Measurements from ENCODE around the gene BCL2L11. TPM values are rescaled to one million over a fixed set of nuclear protein-coding genes. Genes with fewer than 3 reads are reported as not detected.

The BCL2L11 gene
- total and polyA plus RNA-seq, 9 of the 15 experiments (the other 6 are each of a cell fraction or from before 2014, with no cell fraction given) = 2.2 to 18.8 (median 5.0) TPM

DNA sequence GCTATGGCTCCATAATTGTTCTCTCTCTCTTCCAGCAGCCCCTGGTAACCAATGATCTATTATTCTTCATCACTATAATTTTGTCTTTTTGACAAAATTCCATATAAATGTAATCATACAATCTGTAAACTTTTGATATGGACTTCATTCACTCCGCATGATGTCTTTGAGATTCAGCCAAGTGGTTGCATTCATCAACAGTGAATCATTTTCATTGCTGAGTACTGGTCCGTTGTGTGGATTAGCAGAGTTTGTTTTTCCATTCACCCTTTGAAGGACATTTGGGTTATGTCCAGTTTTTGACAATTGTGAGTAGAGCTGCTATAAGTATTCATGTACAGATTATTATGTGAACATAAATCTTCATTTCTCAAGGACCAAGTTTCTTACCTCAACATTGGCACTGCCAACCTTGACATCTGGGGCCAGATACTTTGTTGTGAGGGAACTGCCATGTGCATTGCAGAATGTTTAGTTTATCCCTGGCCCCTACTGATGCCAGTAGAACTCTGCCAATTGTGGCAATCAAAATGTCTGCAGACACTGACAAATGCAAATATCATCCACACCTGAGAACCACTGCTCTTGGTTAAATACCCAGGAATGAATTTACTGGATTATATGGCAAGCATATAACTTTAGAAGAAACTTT is 48.4 kb upstream of the BCL2L11 start:
- Histone ChIP-seq H3K79me2 (ENCODE audit: control insufficient read depth, insufficient read depth, low read length) (no peaks in the 10 kb centered on the region), H3K36me3 (ENCODE audit: control insufficient read depth, insufficient read depth, low read length) (no peaks in the 10 kb centered on the region), H3K4me2 (ENCODE audit: insufficient read depth, low read length) (no peak overlapping the region), H3K9ac (ENCODE audit: insufficient read depth in 1 of 2, low read depth in 2 of 2, low read length in 2 of 2) (no peak overlapping the region), H2AFZ (ENCODE audit: low read depth, low read length) (no peak overlapping the region), H3K4me3 (no peak overlapping the region), H3K4me1 (replicated peaks in 1 of 2; ENCODE audit: control insufficient read depth in 2 of 2, insufficient read depth in 2 of 2, low read length in 2 of 2) (no peaks in the 10 kb centered on the region), H3K9me3 (replicated peaks; ENCODE audit: control insufficient read depth, insufficient read depth, low read depth, low read length) (no peaks in the 10 kb centered on the region), H3K27ac (ENCODE audit: extremely low read depth, low read depth, low read length) (no peak overlapping the region), H3K27me3 (ENCODE audit: control insufficient read depth in 2 of 2, insufficient read depth in 2 of 2, low read length in 2 of 2) (peaks cover 4 to 5% of the 10 kb centered on the region in 2 experiments; a peak in 3 of 5 replicates), H4K20me1 (replicated peaks; ENCODE audit: control insufficient read depth, insufficient read depth, low read length) (no peaks in the 10 kb centered on the region), H3K9me1 (ENCODE audit: control insufficient read depth, insufficient read depth, low read length) (no peaks in the 10 kb centered on the region)
- POLR2A ChIA-PET = no interaction called here
- no peak for ATAC-seq
- in situ Hi-C loops (cut with MboI) (no loop called here), intact Hi-C loops (cut with micrococcal nuclease) (no loop called here)
- no peak for DNase-seq (ENCODE audit: extremely low read depth in 1 of 4, low spot score in 3 of 4)
- 2% methylated on average over 2 of the region's 2 CpGs for WGBS (ENCODE audit: insufficient coverage, low coverage, missing lambda C conversion rate)
- FAIRE-seq = no peak
- CTCF ChIA-PET (ENCODE audit: low intra/inter-chr PET ratio) = no interaction called here
- BruUV-seq (replicated peaks) = no TSS peak
- TF ChIP-seq, protein P1, sequence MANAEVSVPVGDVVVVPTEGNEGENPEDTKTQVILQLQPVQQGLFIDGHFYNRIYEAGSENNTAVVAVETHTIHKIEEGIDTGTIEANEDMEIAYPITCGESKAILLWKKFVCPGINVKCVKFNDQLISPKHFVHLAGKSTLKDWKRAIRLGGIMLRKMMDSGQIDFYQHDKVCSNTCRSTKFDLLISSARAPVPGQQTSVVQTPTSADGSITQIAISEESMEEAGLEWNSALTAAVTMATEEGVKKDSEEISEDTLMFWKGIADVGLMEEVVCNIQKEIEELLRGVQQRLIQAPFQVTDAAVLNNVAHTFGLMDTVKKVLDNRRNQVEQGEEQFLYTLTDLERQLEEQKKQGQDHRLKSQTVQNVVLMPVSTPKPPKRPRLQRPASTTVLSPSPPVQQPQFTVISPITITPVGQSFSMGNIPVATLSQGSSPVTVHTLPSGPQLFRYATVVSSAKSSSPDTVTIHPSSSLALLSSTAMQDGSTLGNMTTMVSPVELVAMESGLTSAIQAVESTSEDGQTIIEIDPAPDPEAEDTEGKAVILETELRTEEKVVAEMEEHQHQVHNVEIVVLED (CRISPR knock-in tag; IDR thresholded peaks at IDR 0.05) = no peak
- TF ChIP-seq RUNX1 (IDR thresholded peaks at IDR 0.05; ENCODE audit: low read depth) (no peak), ZNF75A (CRISPR knock-in tag; IDR thresholded peaks at IDR 0.05) (no peak), STAT6 (CRISPR knock-in tag; IDR thresholded peaks at IDR 0.05) (no peak), CHD4 (IDR thresholded peaks at IDR 0.05; ENCODE audit: insufficient read depth, insufficient replicate concordance, low read depth, low read length, poor library complexity, severe bottlenecking) (no peak), GTF3C2 (IDR thresholded peaks at IDR 0.05; ENCODE audit: borderline replicate concordance, extremely low read depth, insufficient read length) (no peak), CSDE1 (IDR thresholded peaks at IDR 0.05) (no peak), TCF7L2 (IDR thresholded peaks at IDR 0.05; ENCODE audit: low read depth, low read length) (no peak), PURB (CRISPR knock-in tag; IDR thresholded peaks at IDR 0.05; ENCODE audit: low read depth) (no peak), ZNF551 (CRISPR knock-in tag; IDR thresholded peaks at IDR 0.05) (no peak), ZZZ3 (IDR thresholded peaks at IDR 0.05) (no peak), SIRT6 (IDR thresholded peaks at IDR 0.05; ENCODE audit: low read depth, low read length) (no peak), ZEB2 (IDR thresholded peaks at IDR 0.05) (no peak), CAMTA2 (CRISPR knock-in tag; conservative IDR thresholded peaks at IDR 0.05) (no peak), THAP7 (CRISPR knock-in tag; IDR thresholded peaks at IDR 0.05) (no peak)
